WI38 (cell line): Measurements from ENCODE around the gene SEC14L1.

ENCODE experiments used
- H3K4me3 ChIP-seq: 2 replicates; pipeline ENCODE4 v1.5.1; 2011; ENCODE audit warnings: low read depth, mild to moderate bottlenecking, control low read depth, low read length
- TF ChIP-seq, protein P1 (sequence below): IDR thresholded peaks from 2 replicates; pipeline ENCODE4 v1.5.1; 2012; ENCODE audit warnings: low read depth, mild to moderate bottlenecking, control low read depth, low read length

SEC14L1 gene

DNA sequence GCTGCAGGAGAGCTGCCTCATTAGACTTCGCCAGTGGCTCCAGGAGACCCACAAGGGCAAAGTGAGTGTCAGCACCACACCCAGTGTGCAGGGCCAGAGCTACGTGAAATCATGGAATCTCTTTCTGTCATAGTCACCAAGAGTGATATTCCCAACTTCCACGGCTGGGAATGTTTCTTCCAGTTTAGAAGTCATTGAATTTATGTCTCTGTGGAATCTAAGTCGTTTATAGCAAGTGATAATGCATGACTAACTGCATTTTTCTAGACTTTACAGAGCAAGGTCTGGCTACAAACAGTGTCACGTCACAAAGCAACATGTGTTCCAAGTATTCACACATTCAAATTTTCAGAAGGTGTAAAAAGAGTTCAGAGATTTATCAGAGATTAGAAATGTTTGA lies 55.5 kb downstream of the SEC14L1 start:
- H3K4me3 ChIP-seq = no peak overlapping the region
- TF ChIP-seq, protein P1, sequence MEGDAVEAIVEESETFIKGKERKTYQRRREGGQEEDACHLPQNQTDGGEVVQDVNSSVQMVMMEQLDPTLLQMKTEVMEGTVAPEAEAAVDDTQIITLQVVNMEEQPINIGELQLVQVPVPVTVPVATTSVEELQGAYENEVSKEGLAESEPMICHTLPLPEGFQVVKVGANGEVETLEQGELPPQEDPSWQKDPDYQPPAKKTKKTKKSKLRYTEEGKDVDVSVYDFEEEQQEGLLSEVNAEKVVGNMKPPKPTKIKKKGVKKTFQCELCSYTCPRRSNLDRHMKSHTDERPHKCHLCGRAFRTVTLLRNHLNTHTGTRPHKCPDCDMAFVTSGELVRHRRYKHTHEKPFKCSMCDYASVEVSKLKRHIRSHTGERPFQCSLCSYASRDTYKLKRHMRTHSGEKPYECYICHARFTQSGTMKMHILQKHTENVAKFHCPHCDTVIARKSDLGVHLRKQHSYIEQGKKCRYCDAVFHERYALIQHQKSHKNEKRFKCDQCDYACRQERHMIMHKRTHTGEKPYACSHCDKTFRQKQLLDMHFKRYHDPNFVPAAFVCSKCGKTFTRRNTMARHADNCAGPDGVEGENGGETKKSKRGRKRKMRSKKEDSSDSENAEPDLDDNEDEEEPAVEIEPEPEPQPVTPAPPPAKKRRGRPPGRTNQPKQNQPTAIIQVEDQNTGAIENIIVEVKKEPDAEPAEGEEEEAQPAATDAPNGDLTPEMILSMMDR = no peak

DNA sequence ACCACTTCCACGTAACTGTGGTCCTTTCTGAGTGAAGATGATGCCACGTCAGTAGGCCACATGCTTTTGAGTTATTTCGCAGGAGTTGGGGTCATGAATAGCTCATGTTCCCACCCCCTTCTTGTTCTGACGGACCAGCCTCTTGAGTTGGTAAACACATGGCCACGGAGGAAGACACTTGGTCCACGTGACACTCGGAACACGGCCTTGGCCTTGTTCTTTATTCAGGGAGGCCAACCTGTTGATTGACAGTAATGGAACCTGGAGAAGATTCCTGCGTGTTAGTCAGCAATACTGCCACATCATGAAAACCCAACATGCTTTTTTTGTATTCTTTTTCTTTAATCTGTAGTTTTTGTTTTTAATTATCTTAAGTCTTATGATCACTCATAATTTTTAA lies 56.3 kb downstream of the SEC14L1 start:
- TF ChIP-seq, protein P1 = no peak
- H3K4me3 ChIP-seq = no peak overlapping the region

DNA sequence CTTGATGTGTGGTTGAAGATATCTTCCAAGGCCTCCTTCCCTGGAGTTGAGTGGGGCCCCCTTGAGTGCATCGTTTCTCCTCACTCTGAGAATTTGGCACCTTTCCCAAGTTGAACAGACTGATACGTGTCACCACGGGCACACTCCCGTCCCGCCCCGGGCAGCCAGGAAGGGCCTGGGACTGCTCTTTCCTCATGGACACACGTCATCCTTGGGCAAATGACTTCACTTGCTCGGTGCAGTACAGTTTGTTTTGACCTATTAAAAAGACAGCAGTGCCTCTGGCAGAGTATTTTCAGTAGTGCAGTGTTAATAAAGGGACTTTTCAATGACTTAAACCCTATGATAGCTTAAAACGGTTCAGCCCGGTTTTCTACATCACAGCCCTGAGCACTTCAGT lies 59.9 kb downstream of the SEC14L1 start:
- no peak overlapping the region for H3K4me3 ChIP-seq
- TF ChIP-seq, protein P1 = no peak

DNA sequence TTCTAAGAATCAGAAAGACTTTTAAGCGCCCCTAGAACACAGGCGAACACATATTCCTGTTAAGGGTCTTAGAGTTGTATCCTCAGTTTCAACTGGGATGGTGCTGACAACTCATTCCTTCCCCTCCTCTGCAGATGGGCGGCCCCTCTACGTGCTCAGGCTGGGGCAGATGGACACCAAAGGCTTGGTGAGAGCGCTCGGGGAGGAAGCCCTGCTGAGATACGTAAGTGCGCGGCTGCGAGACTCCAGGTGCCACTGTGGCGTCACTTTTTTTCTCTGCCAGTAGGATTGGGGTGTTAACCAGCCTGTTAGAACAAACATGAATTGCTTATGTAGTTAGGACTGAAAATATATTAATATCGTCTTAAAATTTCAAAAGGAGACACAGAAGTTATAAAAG lies 62.7 kb downstream of the SEC14L1 start:
- TF ChIP-seq, protein P1 = no peak
- no peak overlapping the region for H3K4me3 ChIP-seq

DNA sequence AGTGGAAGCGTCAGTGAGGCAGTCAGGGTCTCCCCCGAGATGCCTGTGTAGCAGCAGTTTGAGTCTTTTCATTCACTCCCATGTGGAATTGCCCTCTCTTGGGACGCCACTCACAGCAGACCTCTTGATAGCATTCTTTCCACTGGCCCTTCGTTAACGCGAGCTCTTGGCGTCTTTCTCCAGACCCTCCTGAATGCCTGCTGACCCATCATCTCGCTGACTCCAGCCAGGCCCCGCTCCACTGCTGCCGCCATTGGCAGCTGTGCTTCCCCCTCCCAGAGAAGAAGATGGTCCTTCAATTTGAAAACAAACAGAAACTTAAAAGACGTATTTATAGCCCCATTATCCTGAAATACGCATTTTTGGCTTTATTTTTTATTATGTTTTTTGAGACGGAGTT lies 63.1 kb downstream of the SEC14L1 start:
- H3K4me3 ChIP-seq = no peak overlapping the region
- TF ChIP-seq, protein P1 = no peak

DNA sequence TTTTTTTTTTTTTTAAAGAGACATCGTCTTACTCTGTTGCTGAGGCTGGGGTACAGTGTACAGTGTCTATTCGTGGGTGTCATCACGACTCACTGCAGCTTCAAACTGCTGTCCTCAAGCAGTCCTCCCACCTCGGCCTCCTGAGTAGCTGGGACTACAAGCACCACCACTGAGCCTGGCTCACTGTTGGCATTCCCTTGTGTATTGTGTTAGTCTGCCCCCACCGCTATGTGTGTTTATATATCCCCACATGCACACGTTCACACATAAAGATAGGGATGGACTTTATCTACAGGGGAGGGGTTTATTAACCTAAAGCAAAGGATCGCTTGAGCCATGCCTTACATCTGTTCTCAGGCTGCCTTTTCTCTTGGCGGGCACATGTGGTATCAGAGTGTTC lies 63.8 kb downstream of the SEC14L1 start:
- H3K4me3 ChIP-seq = no peak overlapping the region
- TF ChIP-seq, protein P1 = no peak

DNA sequence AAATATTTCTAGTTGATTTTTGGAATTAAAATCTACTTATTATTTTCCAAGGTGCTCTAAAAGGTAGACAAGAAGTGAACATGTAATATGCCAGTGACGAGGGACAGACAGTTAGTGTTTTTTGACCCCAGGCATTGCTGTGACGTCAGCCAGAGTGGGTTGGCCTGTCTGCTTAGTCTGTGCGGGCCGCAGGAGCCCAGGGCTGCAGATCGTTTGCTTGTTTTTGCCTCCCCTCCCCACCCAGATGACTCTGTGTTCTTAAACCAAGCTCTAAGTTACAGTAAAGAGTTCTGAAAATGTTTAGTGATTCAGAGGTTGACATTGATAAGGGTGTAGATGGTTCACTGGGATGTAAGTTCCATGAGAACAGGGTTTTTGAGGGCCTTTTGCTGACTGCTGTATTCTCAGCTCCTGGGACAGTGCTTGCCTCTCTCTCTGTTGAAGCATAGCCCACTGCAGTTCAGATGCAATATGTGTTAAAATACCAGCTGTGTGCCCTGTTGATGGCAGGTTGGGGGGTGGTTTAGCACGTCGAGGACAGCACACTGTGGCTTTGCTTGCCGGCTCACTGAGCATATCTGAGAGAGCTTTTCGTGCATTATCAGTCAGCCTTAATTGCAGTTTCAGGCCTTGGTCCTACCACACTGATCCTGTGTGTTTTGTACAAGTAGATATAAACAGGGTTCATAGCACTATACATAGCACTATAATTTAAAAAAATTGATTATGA lies 64.8 kb downstream of the SEC14L1 start:
- TF ChIP-seq, protein P1 = no peak
- H3K4me3 ChIP-seq = no peak overlapping the region
